Left lung (tissue), 10 donors: ENCODE results near the gene TMEM72. TPM values are rescaled to one million over a fixed set of nuclear protein-coding genes. Genes with fewer than 3 reads are reported as not detected.

Experiments
- ATAC-seq: fragments of 200-7000 bp; cut with Tn5 transposase; one replicate; pipeline ENCODE4 v1.9.1; 2020; ENCODE audit warnings: moderate library complexity
- DNase-seq, 4 donors: peaks; one replicate each; pipeline ENCODE4 v3.0.0-alpha.2; 2013 to 2020
- H3K27ac ChIP-seq, 2 donors: fragments of 200-600 bp; sonication (generic) in 1 of 2; one replicate each; pipeline versions ENCODE4 v1.5.0 to v1.8.0; 2020 to 2021
- H3K27me3 ChIP-seq, 2 donors: fragments of 200-600 bp; sonication (generic) in 1 of 2; one replicate each; pipeline versions ENCODE4 v1.5.0 to v1.8.0; 2020 to 2021
- H3K36me3 ChIP-seq, 2 donors: fragments of 200-600 bp; sonication (generic) in 1 of 2; one replicate each; pipeline versions ENCODE4 v1.5.0 to v1.8.0; 2020 to 2021
- H3K4me1 ChIP-seq, 2 donors: fragments of 200-600 bp; one replicate each; pipeline ENCODE4 v1.8.0; 2021
- H3K4me3 ChIP-seq, 2 donors: fragments of 200-600 bp; sonication (generic) in 1 of 2; one replicate each; pipeline versions ENCODE4 v1.5.0 to v1.8.0; 2020 to 2021; ENCODE audit warnings: mild to moderate bottlenecking in 1 of 2
- H3K9me3 ChIP-seq, 2 donors: fragments of 200-600 bp; sonication (generic) in 1 of 2; one replicate each; pipeline versions ENCODE4 v1.5.0 to v1.8.0; 2020 to 2021
- intact Hi-C, 2 donors: fragments of 100-400 bp; cut with DNase I; formaldehyde crosslinking; loops; one replicate each; pipeline versions ENCODE4 v1.11.2 to v1.14.2; 2022
- polyA plus RNA-seq, 6 donors: library from polyadenylated mRNA; unstranded; fragments of 120-200 nt; gene quantifications; one replicate each; pipeline ENCODE4 v1.2.1, GENCODE V29; 2013; ENCODE audit not compliant: insufficient read length in 6 of 6
- total RNA-seq, 2 donors: library from RNA; stranded (reverse); fragmentation: NEBNext Ultra II Directional; extraction: Animal tissue kit (Norgen Biotek cat#: 25700); gene quantifications; one replicate each; pipeline ENCODE4 v1.2.1, GENCODE V29; 2021
- TF ChIP-seq, protein P1 (sequence below), 2 donors: fragments of 200-600 bp; sonication (generic) in 1 of 2; IDR thresholded peaks; one replicate each; pipeline versions ENCODE4 v1.5.0 to v1.8.0; 2021; ENCODE audit warnings: antibody characterized with exemption in 2 of 2
- donor health status: DM: no; HTN: yes; CAD: no.
- donor health status: DM: no; HTN: no; CAD: no.

TMEM72 gene
- total and polyA plus RNA-seq, 8 donors = 0.23 to 2.2 (median 1.7) TPM; not detected in 1

GRCh38 chr10:44873160-44873559 lies 38.0 kb upstream of the TMEM72 start:
- no peak for ATAC-seq
- no peak for DNase-seq

GRCh38 chr10:44874166-44874565 lies 37.0 kb upstream of the TMEM72 start:
- Histone ChIP-seq H3K27ac (no peak overlapping the region), H3K4me1 (peaks cover 3 to 9% of the 10 kb centered on the region in 2 donors), H3K4me3 (no peak overlapping the region), H3K9me3 (no peaks in the 10 kb centered on the region), H3K36me3 (no peaks in the 10 kb centered on the region), H3K27me3 (peaks cover 0 to 2% of the 10 kb centered on the region in 2 donors)
- ATAC-seq = no peak
- intact Hi-C loops = no loop called here
- TF ChIP-seq, protein P1, sequence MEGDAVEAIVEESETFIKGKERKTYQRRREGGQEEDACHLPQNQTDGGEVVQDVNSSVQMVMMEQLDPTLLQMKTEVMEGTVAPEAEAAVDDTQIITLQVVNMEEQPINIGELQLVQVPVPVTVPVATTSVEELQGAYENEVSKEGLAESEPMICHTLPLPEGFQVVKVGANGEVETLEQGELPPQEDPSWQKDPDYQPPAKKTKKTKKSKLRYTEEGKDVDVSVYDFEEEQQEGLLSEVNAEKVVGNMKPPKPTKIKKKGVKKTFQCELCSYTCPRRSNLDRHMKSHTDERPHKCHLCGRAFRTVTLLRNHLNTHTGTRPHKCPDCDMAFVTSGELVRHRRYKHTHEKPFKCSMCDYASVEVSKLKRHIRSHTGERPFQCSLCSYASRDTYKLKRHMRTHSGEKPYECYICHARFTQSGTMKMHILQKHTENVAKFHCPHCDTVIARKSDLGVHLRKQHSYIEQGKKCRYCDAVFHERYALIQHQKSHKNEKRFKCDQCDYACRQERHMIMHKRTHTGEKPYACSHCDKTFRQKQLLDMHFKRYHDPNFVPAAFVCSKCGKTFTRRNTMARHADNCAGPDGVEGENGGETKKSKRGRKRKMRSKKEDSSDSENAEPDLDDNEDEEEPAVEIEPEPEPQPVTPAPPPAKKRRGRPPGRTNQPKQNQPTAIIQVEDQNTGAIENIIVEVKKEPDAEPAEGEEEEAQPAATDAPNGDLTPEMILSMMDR (IDR thresholded peaks at IDR 0.05) = no peak
- DNase-seq = no peak

More at GRCh38 chr10:44873160-44873559, 38.0 kb upstream of the TMEM72 start:
- H3K4me1 ChIP-seq = no peaks in the 10 kb centered on the region
- TF ChIP-seq, protein P1 (IDR thresholded peaks at IDR 0.05) = no peak
- no peak overlapping the region for H3K27ac ChIP-seq
- no peak overlapping the region for H3K4me3 ChIP-seq
- intact Hi-C loops = no loop called here
- H3K9me3 ChIP-seq = no peaks in the 10 kb centered on the region
- no peaks in the 10 kb centered on the region for H3K36me3 ChIP-seq
- no peaks in the 10 kb centered on the region for H3K27me3 ChIP-seq

GRCh38 chr10:44878706-44879530 lies 32.2 kb upstream of the TMEM72 start:
- H3K4me3 ChIP-seq = peak overlapping the region; percentile 27 to 36
- no peaks in the 10 kb centered on the region for H3K36me3 ChIP-seq
- TF ChIP-seq, protein P1 (IDR thresholded peaks at IDR 0.05) = no peak
- peak overlapping the region in 1 of 2 donors; percentile 10 for H3K27ac ChIP-seq
- intact Hi-C loops = no loop called here
- H3K9me3 ChIP-seq = no peaks in the 10 kb centered on the region
- peaks cover 3 to 13% of the 10 kb centered on the region in 2 donors for H3K4me1 ChIP-seq
- DNase-seq (peak; percentile 81 to 96 (median 92)), ATAC-seq (peak; percentile 96)
- H3K27me3 ChIP-seq = peaks cover 0 to 8% of the 10 kb centered on the region in 2 donors

GRCh38 chr10:44879531-44879899 lies 31.6 kb upstream of the TMEM72 start:
- peaks cover 3 to 13% of the 10 kb centered on the region in 2 donors for H3K4me1 ChIP-seq
- TF ChIP-seq, protein P1 (IDR thresholded peaks at IDR 0.05) = no peak
- ATAC-seq = no peak
- no peak overlapping the region for H3K27ac ChIP-seq
- intact Hi-C loops = no loop called here
- no peak for DNase-seq
- peak overlapping the region in 1 of 2 donors; percentile 36 for H3K4me3 ChIP-seq
- H3K36me3 ChIP-seq = no peaks in the 10 kb centered on the region
- no peaks in the 10 kb centered on the region for H3K9me3 ChIP-seq
- peaks cover 0 to 8% of the 10 kb centered on the region in 2 donors for H3K27me3 ChIP-seq

GRCh38 chr10:44880090-44880715 lies 30.9 kb upstream of the TMEM72 start:
- Histone ChIP-seq H3K4me1 (peaks cover 3 to 13% of the 10 kb centered on the region in 2 donors), H3K9me3 (no peaks in the 10 kb centered on the region), H3K27me3 (peaks cover 0 to 8% of the 10 kb centered on the region in 2 donors), H3K27ac (no peak overlapping the region), H3K36me3 (no peaks in the 10 kb centered on the region), H3K4me3 (no peak overlapping the region)
- ATAC-seq (no peak), DNase-seq (no peak)
- TF ChIP-seq, protein P1 (IDR thresholded peaks at IDR 0.05) = no peak
- intact Hi-C loops = no loop called here
